Memory B cell (primary cell): ENCODE measurements around the gene OMP.

Experiments used
- ATAC-seq: fragments of 150-1000 bp; cut with Tn5 transposase; 2 replicates; pipeline ENCODE4 v1.10.0; 2021; ENCODE audit warnings: low read depth, mild to moderate bottlenecking, moderate library complexity
- DNase-seq, 2 donors: peaks; one replicate each; pipeline ENCODE4 v3.0.0; 2022; ENCODE audit warnings: low spot score in 2 of 2
- H3K27ac Mint-ChIP-seq: one replicate; pipeline ENCODE4 v1.8.0; 2022; ENCODE audit warnings: mild to moderate bottlenecking, moderate library complexity, mixed read lengths
- H3K27me3 Mint-ChIP-seq: one replicate; pipeline ENCODE4 v1.8.0; 2022; ENCODE audit warnings: mixed read lengths
- H3K36me3 Mint-ChIP-seq: one replicate; pipeline ENCODE4 v1.8.0; 2022; ENCODE audit warnings: mild to moderate bottlenecking, mixed read lengths
- H3K4me1 Mint-ChIP-seq: one replicate; pipeline ENCODE4 v1.8.0; 2022; ENCODE audit warnings: mixed read lengths
- H3K4me3 Mint-ChIP-seq: one replicate; pipeline ENCODE4 v1.8.0; 2022; ENCODE audit warnings: mild to moderate bottlenecking, moderate library complexity, mixed read lengths
- H3K9me3 Mint-ChIP-seq: one replicate; pipeline ENCODE4 v1.8.0; 2022; ENCODE audit warnings: mixed read lengths

Gene OMP

DNA sequence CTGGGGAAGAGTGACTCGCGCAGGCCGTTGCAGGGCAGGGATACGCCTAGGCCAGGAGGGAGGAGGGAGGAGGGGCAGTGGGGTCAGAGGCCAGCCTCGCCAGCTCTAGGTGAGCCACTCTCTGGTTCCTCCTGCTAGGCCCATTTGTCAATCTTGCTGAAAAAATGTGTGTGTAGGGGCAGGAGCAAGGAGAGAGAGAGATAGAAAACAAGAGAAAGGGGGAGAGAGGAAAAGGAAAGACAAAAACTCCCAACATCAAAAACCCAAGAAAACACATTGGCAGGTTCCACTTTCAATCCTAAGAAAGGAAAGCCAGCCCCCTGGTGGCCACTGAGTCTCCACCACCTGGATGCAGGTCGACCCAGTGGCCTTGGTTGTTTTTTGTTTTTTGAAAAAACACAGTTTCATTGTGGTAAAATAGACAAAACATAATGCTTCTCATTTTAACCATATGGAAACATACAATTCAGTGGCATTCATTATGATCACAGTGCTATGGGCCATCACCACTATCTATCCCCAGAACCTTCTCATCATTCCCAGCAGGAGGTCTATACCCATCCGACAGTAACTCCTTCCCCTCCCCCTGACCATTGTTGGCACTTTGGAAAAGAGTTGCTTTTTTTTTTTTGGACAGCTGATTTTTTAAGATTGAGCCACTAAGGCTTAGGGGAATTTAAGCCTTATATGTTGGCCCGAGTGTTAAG, 10.9 kb downstream of the OMP start:
- no peak for ATAC-seq
- Mint-ChIP-seq H3K9me3 (no peaks in the 10 kb centered on the region), H3K27ac (no peak overlapping the region), H3K27me3 (peaks cover 6% of the 10 kb centered on the region), H3K4me3 (no peak overlapping the region), H3K36me3 (no peaks in the 10 kb centered on the region), H3K4me1 (no peaks in the 10 kb centered on the region)
- DNase-seq: no peak

- no peak for ATAC-seq
- Mint-ChIP-seq H3K27me3 (peaks cover 6% of the 10 kb centered on the region), H3K27ac (no peak overlapping the region), H3K36me3 (no peaks in the 10 kb centered on the region), H3K9me3 (no peaks in the 10 kb centered on the region), H3K4me3 (no peak overlapping the region), H3K4me1 (no peaks in the 10 kb centered on the region)
- no peak for DNase-seq
These were observed 11.4 kb downstream of the OMP start for GRCh38 chr11:77114089-77114463.

GRCh38 chr11:77115181-77115611, 12.6 kb downstream of the OMP start:
- no peaks in the 10 kb centered on the region for H3K9me3 Mint-ChIP-seq
- H3K27me3 Mint-ChIP-seq: peaks cover 6% of the 10 kb centered on the region
- no peak for ATAC-seq

DNA sequence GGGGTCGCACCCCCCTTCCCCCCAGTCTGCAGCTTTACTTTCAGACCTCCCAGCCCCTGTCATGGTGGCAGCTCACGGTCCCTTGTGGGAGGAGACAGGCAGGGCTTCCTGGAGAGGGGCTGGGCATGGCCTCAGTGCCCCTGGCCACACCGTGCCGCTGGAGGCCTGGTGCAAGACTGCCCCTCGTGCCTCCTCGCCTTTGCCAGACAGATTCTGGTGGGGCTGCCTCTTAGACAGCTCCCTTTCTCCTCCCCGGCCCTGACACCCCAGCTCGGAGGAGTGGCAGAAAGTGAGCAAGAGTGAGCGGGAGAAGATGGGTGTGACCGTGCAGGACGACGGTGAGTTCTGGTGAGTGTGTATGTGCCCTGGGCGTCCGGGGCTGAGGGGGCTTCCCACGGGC, 13.3 kb downstream of the OMP start:
- ATAC-seq (no peak), DNase-seq (no peak)
- Mint-ChIP-seq H3K4me3 (no peak overlapping the region), H3K36me3 (no peaks in the 10 kb centered on the region), H3K27ac (no peak overlapping the region), H3K4me1 (no peaks in the 10 kb centered on the region), H3K9me3 (no peaks in the 10 kb centered on the region), H3K27me3 (peaks cover 6% of the 10 kb centered on the region)

More at GRCh38 chr11:77115181-77115611, 12.6 kb downstream of the OMP start:
- no peak for DNase-seq
- H3K4me1 Mint-ChIP-seq: no peaks in the 10 kb centered on the region
- no peak overlapping the region for H3K27ac Mint-ChIP-seq
- no peaks in the 10 kb centered on the region for H3K36me3 Mint-ChIP-seq
- H3K4me3 Mint-ChIP-seq: no peak overlapping the region

- Mint-ChIP-seq H3K4me1 (no peaks in the 10 kb centered on the region), H3K27ac (no peak overlapping the region), H3K36me3 (no peaks in the 10 kb centered on the region), H3K4me3 (no peak overlapping the region), H3K9me3 (no peaks in the 10 kb centered on the region), H3K27me3 (no peaks in the 10 kb centered on the region)
- no peak for ATAC-seq
- no peak for DNase-seq
These were observed 14.9 kb downstream of the OMP start for GRCh38 chr11:77117492-77117891.

- no peak for ATAC-seq
- no peaks in the 10 kb centered on the region for H3K27me3 Mint-ChIP-seq
- H3K36me3 Mint-ChIP-seq: no peaks in the 10 kb centered on the region
- H3K4me1 Mint-ChIP-seq: no peaks in the 10 kb centered on the region
- no peak overlapping the region for H3K27ac Mint-ChIP-seq
- no peak for DNase-seq
- H3K4me3 Mint-ChIP-seq: no peak overlapping the region
- no peaks in the 10 kb centered on the region for H3K9me3 Mint-ChIP-seq
These were observed 15.4 kb downstream of the OMP start for GRCh38 chr11:77118086-77118485.

- H3K4me3 Mint-ChIP-seq: no peak overlapping the region
- DNase-seq (no peak), ATAC-seq (no peak)
- H3K36me3 Mint-ChIP-seq: no peaks in the 10 kb centered on the region
- H3K27me3 Mint-ChIP-seq: no peaks in the 10 kb centered on the region
- no peaks in the 10 kb centered on the region for H3K4me1 Mint-ChIP-seq
- no peak overlapping the region for H3K27ac Mint-ChIP-seq
- H3K9me3 Mint-ChIP-seq: no peaks in the 10 kb centered on the region
These were observed 16.3 kb downstream of the OMP start for GRCh38 chr11:77118971-77119370.

DNA sequence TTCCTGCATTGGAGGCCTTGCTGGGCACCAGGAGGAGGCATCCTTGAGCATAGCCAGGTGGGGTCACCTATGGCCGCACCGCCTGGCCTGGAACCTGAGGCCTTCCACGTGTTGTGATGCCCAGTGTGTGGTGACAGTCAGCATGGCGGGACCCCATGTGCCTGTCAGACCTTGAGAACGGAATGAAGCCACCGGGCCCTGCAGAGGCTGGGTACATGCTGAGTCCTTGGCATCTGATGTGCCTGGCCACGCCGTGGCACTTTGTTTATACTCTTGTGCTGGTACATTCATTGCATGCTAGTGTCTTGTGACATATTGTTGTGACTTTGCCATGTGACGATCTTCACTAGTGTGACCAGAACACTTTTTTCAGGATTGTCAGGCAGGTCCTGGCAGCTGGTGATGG, 16.9 kb downstream of the OMP start:
- H3K4me1 Mint-ChIP-seq: no peaks in the 10 kb centered on the region
- ATAC-seq: no peak
- no peaks in the 10 kb centered on the region for H3K9me3 Mint-ChIP-seq
- no peaks in the 10 kb centered on the region for H3K27me3 Mint-ChIP-seq
- no peak for DNase-seq
- H3K27ac Mint-ChIP-seq: no peak overlapping the region
- H3K36me3 Mint-ChIP-seq: no peaks in the 10 kb centered on the region
- H3K4me3 Mint-ChIP-seq: no peak overlapping the region

DNA sequence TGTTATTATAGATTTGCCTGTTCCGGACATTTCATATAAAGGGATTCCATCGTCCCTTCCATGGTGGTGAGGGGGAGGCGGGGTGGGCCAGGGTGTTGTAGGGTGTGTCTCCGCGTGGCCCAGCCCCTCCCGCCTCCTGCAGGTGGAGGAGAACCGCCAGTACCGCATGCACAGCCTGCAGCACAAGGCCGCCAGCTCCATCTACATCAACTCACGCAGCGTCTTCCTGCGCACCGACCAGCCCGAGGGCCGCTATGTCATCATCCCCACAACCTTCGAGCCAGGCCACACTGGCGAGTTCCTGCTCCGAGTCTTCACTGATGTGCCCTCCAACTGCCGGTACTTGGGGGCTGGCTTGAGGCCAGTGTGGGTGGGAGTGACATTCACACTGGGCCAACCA, 17.9 kb downstream of the OMP start:
- H3K9me3 Mint-ChIP-seq: no peaks in the 10 kb centered on the region
- no peaks in the 10 kb centered on the region for H3K4me1 Mint-ChIP-seq
- DNase-seq (no peak), ATAC-seq (no peak)
- H3K27me3 Mint-ChIP-seq: no peaks in the 10 kb centered on the region
- no peaks in the 10 kb centered on the region for H3K36me3 Mint-ChIP-seq
- H3K4me3 Mint-ChIP-seq: no peak overlapping the region
- H3K27ac Mint-ChIP-seq: no peak overlapping the region

- DNase-seq (no peak), ATAC-seq (no peak)
- H3K27ac Mint-ChIP-seq: no peak overlapping the region
- H3K4me3 Mint-ChIP-seq: no peak overlapping the region
- H3K36me3 Mint-ChIP-seq: no peaks in the 10 kb centered on the region
- H3K9me3 Mint-ChIP-seq: no peaks in the 10 kb centered on the region
- H3K4me1 Mint-ChIP-seq: no peaks in the 10 kb centered on the region
- no peaks in the 10 kb centered on the region for H3K27me3 Mint-ChIP-seq
These were observed 18.5 kb downstream of the OMP start for GRCh38 chr11:77121096-77121640.

GRCh38 chr11:77121876-77122575, 19.4 kb downstream of the OMP start:
- Mint-ChIP-seq H3K27ac (no peak overlapping the region), H3K4me3 (no peak overlapping the region), H3K27me3 (peaks cover 4% of the 10 kb centered on the region), H3K36me3 (no peaks in the 10 kb centered on the region), H3K4me1 (peaks cover 5% of the 10 kb centered on the region), H3K9me3 (no peaks in the 10 kb centered on the region)
- DNase-seq (no peak), ATAC-seq (no peak)

GRCh38 chr11:77122576-77123212, 20.1 kb downstream of the OMP start:
- ATAC-seq: no peak
- Mint-ChIP-seq H3K4me1 (peaks cover 10% of the 10 kb centered on the region), H3K36me3 (no peaks in the 10 kb centered on the region), H3K4me3 (no peak overlapping the region), H3K27me3 (peaks cover 4% of the 10 kb centered on the region), H3K9me3 (no peaks in the 10 kb centered on the region), H3K27ac (no peak overlapping the region)
- no peak for DNase-seq

GRCh38 chr11:77123591-77123990, 21.0 kb downstream of the OMP start:
- no peak overlapping the region for H3K4me3 Mint-ChIP-seq
- H3K27ac Mint-ChIP-seq: no peak overlapping the region
- peaks cover 16% of the 10 kb centered on the region for H3K4me1 Mint-ChIP-seq
- H3K27me3 Mint-ChIP-seq: peaks cover 4% of the 10 kb centered on the region
- ATAC-seq (no peak), DNase-seq (no peak)
- H3K36me3 Mint-ChIP-seq: no peaks in the 10 kb centered on the region
- H3K9me3 Mint-ChIP-seq: no peaks in the 10 kb centered on the region

GRCh38 chr11:77124041-77124440, 21.4 kb downstream of the OMP start:
- H3K27me3 Mint-ChIP-seq: peaks cover 4% of the 10 kb centered on the region
- H3K4me1 Mint-ChIP-seq: peaks cover 16% of the 10 kb centered on the region
- H3K9me3 Mint-ChIP-seq: no peaks in the 10 kb centered on the region
- H3K4me3 Mint-ChIP-seq: no peak overlapping the region
- no peaks in the 10 kb centered on the region for H3K36me3 Mint-ChIP-seq
- H3K27ac Mint-ChIP-seq: no peak overlapping the region
- ATAC-seq: no peak
- DNase-seq: no peak
